Adrenal gland (tissue), 12 donors: ENCODE measurements around the gene FGFBP1. TPM values are rescaled to one million over a fixed set of nuclear protein-coding genes. Genes with fewer than 3 reads are reported as not detected.

ENCODE experiments used
- DNase-seq, 7 donors: peaks; one replicate each; pipeline ENCODE4 v3.0.0-alpha.2; 2019 to 2020
- H3K27ac ChIP-seq, 5 donors: fragments of 200-600 bp; sonication (generic) in 4 of 5; 1 replicate in 3 of 5; 2 replicates in 2 of 5; pipeline versions ENCODE4 v1.5.1 to v1.8.0; 2016 to 2020; ENCODE audit warnings: mild to moderate bottlenecking in 1 of 5
- H3K27me3 ChIP-seq: fragments of 200-600 bp; 2 replicates; pipeline ENCODE4 v1.8.0; 2021
- H3K36me3 ChIP-seq, 2 donors: fragments of 200-600 bp; replicated peaks in 1 of 2; 1 replicate in 1 of 2; 2 replicates in 1 of 2; pipeline versions ENCODE4 v1.5.1 to v1.8.0; 2018 to 2022
- H3K4me1 ChIP-seq, 2 donors: fragments of 200-600 bp; replicated peaks in 1 of 2; 1 replicate in 1 of 2; 2 replicates in 1 of 2; pipeline versions ENCODE4 v1.5.1 to v1.8.0; 2018 to 2021
- H3K4me3 ChIP-seq, 4 donors: fragments of 200-600 bp; sonication (generic) in 3 of 4; one replicate each; pipeline ENCODE4 v1.5.1; 2016 to 2018
- H3K9me3 ChIP-seq, 3 donors: fragments of 200-600 bp; sonication (generic) in 1 of 3; replicated peaks in 1 of 3; 1 replicate in 2 of 3; 2 replicates in 1 of 3; pipeline versions ENCODE4 v1.5.1 to v1.8.0; 2016 to 2021
- POLR2A ChIP-seq, 2 donors: fragments of 450-650 bp; IDR thresholded peaks; one replicate each; pipeline ENCODE4 v1.6.1; 2017; ENCODE audit warnings: antibody characterized with exemption in 2 of 2, mild to moderate bottlenecking in 2 of 2, moderate library complexity in 1 of 2
- WGBS, 4 donors: extraction: QIAGEN DNeasy Blood & Tissue Kit in 2 of 4; methylation state at CpG; one replicate each; pipeline versions ENCODE4 v1.1.5 to v1.1.7; 2013 to 2017; 5-methylcytosine and 5-hydroxymethylcytosine counted together
- intact Hi-C, 2 donors: fragments of 100-400 bp; cut with DNase I; formaldehyde crosslinking; loops; one replicate each; pipeline versions ENCODE4 v1.14.1 to v1.15.0; 2022 to 2023
- polyA plus RNA-seq, 3 donors: library from polyadenylated mRNA; stranded (reverse); fragments of 200-250 nt in 2 of 3; fragments of 350-450 nt in 1 of 3; fragmentation: Illumina TruSeq in 1 of 3; extraction: RNeasy Lipid Tissue Mini Kit (QIAGEN cat#74804) in 1 of 3; gene quantifications; one replicate each; pipeline ENCODE4 v1.2.3, GENCODE V29; 2013 to 2014
- total RNA-seq, 9 donors: library from RNA; depleted of rRNA in 4 of 9; stranded (reverse); fragments of >200 nt in 4 of 9; fragments of 120-200 nt in 1 of 9; fragmentation: NEBNext Ultra II Directional in 1 of 9; extraction: Animal tissue kit (Norgen Biotek cat#: 25700) in 1 of 9; gene quantifications; one replicate each; pipeline versions ENCODE4 v1.1.0 to v1.2.4, GENCODE V29; 2013 to 2023
- TF ChIP-seq, protein P1 (sequence below), 6 experiments: fragments of 450-650 bp in 4 of 6; fragments of 200-600 bp in 2 of 6; sonication (generic) in 1 of 6; IDR thresholded peaks; 1 replicate in 5 of 6; 2 replicates in 1 of 6; pipeline versions ENCODE4 v1.5.1 to v1.8.0; 2016 to 2021; ENCODE audit warnings: antibody characterized with exemption in 6 of 6, mild to moderate bottlenecking in 2 of 6, moderate library complexity in 1 of 6
- donor health status: healthy with polysubstance abuse.
- donor health status: Bipolar disorder and iron deficiency.
- donor health status: DM: yes; HTN: yes; CAD: no.
- donor health status: DM: no; HTN: no; CAD: no.
- donor health status: DM: no; HTN: no; CAD: no.
- donor health status: DM: yes; HTN: yes; CAD: no.

FGFBP1 gene
- total and polyA plus RNA-seq, 12 donors: 0.40 TPM; not detected in 11

DNA sequence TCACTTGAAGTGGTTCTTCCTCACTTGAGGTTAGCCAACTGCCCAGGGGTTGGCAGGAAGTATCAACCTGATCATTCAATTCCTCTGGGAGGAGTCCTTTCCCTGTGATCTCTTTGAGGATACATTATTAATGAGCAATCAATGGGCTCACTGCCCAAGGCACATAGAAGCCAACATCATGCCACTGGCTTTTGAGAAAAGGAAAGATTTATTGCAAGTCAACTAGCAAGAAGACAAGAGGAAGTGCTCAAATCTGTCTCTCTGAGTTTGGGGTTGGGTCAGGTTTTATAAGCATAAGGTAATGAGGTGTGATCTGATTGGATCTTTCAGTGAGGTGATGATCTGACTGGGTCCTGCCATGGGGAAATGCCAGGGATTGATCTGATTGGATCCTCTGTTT is 39.6 kb downstream of the FGFBP1 start:
- H3K4me3 ChIP-seq: no peak overlapping the region
- H3K36me3 ChIP-seq: no peaks in the 10 kb centered on the region
- DNase-seq: no peak
- TF ChIP-seq, protein P1, sequence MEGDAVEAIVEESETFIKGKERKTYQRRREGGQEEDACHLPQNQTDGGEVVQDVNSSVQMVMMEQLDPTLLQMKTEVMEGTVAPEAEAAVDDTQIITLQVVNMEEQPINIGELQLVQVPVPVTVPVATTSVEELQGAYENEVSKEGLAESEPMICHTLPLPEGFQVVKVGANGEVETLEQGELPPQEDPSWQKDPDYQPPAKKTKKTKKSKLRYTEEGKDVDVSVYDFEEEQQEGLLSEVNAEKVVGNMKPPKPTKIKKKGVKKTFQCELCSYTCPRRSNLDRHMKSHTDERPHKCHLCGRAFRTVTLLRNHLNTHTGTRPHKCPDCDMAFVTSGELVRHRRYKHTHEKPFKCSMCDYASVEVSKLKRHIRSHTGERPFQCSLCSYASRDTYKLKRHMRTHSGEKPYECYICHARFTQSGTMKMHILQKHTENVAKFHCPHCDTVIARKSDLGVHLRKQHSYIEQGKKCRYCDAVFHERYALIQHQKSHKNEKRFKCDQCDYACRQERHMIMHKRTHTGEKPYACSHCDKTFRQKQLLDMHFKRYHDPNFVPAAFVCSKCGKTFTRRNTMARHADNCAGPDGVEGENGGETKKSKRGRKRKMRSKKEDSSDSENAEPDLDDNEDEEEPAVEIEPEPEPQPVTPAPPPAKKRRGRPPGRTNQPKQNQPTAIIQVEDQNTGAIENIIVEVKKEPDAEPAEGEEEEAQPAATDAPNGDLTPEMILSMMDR (IDR thresholded peaks at IDR 0.05): no peak
- TF ChIP-seq POLR2A (IDR thresholded peaks at IDR 0.05): no peak
- no peaks in the 10 kb centered on the region for H3K9me3 ChIP-seq
- intact Hi-C loops: no loop called here
- H3K4me1 ChIP-seq: no peaks in the 10 kb centered on the region
- no peak overlapping the region for H3K27ac ChIP-seq
- no peaks in the 10 kb centered on the region for H3K27me3 ChIP-seq

DNA sequence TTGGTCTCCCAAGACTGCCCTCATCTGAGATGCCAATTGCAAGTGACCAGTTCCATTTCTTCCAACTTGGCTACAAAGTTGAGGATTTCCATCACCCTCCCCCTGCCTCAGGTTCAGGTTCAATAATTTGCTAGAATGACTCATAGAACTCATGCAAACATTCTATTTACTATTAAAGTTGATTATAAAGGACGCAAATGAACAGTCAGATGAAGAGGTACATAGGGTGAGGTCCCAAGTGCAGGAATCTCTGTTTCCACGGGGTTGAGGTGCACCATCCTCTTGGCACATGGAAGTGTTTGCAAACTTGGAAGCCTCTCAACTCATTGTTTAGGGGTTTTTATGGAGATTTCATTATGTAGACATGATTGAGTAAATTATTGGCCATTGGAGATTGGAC is 41.0 kb downstream of the FGFBP1 start:
- DNase-seq: no peak
- Histone ChIP-seq H3K4me1 (no peaks in the 10 kb centered on the region), H3K27ac (no peak overlapping the region), H3K9me3 (no peaks in the 10 kb centered on the region), H3K27me3 (no peaks in the 10 kb centered on the region), H3K4me3 (no peak overlapping the region), H3K36me3 (no peaks in the 10 kb centered on the region)
- intact Hi-C loops: no loop called here
- 83 to 88% (median 84%) methylated on average over 2 of the region's 2 CpGs for WGBS, 4 donors
- TF ChIP-seq POLR2A (IDR thresholded peaks at IDR 0.05): no peak

DNA sequence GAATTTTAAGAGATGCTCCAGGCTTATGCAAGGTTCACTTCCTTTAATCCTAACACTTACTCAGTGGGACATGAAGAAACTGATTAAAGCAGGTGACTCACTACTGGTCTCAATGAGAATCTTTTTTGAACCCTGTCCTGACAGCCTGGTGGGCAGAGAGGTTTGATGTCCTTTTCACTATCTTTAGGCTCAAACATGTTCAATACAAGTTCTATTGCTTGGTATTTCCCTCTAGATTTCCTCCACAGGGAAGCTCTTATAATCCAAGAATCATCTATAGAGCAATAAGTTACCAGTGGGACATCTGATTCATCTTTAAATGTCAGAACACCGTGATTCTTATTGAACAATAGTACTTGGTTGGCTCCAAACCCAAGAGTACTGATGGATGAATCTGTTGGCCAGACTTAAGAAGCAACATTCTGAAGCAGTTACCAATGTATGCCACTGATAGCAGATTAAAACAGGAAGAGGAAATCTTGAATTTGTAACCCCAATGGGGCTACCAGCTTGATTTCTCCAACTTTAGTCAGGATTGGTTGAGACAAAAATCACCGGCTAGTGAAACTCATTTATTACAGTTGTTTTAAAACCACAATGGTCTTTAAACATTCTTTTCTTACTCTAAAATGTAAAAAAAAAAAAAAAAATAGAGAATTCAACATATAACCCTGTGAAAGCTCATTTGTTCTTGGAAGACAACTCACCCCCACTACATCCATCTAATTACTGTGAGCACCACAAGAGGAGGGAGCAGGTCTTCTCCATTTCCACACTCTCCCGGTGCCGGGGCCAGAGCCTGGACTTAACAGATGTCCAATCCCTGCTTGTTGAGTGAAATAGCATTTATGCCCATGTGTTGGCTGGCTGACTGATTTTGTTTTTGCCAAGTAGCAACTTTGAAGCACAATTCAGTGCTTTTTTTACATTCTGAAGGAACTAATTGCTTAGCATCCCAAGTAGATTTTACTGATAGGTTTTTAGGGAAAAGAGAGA is 43.3 kb downstream of the FGFBP1 start:
- no peaks in the 10 kb centered on the region for H3K9me3 ChIP-seq
- TF ChIP-seq POLR2A (IDR thresholded peaks at IDR 0.05): no peak
- TF ChIP-seq, protein P1 (IDR thresholded peaks at IDR 0.05): no peak
- intact Hi-C loops: no loop called here
- 75 to 81% (median 78%) methylated on average over 4 of the region's 4 CpGs for WGBS, 4 donors
- H3K27ac ChIP-seq: no peak overlapping the region
- H3K4me1 ChIP-seq: no peaks in the 10 kb centered on the region
- no peak for DNase-seq
- H3K4me3 ChIP-seq: no peak overlapping the region
- H3K27me3 ChIP-seq: no peaks in the 10 kb centered on the region
- H3K36me3 ChIP-seq: no peaks in the 10 kb centered on the region

DNA sequence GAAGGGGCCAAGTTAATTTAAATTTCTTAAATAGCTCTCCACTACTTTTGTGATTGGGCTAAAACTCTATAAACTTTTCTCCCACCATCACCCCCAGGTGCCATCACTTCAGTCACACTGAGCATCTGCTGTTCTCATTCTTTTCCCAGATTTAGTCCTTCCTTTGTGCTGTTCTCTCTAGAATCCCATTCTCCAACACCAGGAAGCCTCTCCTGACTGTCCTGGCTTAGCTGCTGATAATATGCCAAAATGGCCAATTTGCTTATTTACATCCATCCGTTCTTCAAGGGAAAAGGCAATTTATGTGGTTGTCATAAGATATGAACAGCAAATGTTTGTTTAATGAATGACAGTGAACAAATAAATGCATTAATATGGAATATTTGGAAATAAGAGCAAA is 44.1 kb downstream of the FGFBP1 start:
- WGBS, 4 donors: 69 to 78% (median 75%) methylated on average over 1 of the region's 1 CpG
- DNase-seq: no peak
- Histone ChIP-seq H3K4me3 (no peak overlapping the region), H3K4me1 (no peaks in the 10 kb centered on the region), H3K27me3 (no peaks in the 10 kb centered on the region), H3K9me3 (no peaks in the 10 kb centered on the region), H3K27ac (no peak overlapping the region), H3K36me3 (no peaks in the 10 kb centered on the region)
- intact Hi-C loops: no loop called here
- no peak for TF ChIP-seq POLR2A (IDR thresholded peaks at IDR 0.05)
- TF ChIP-seq, protein P1 (IDR thresholded peaks at IDR 0.05): no peak

DNA sequence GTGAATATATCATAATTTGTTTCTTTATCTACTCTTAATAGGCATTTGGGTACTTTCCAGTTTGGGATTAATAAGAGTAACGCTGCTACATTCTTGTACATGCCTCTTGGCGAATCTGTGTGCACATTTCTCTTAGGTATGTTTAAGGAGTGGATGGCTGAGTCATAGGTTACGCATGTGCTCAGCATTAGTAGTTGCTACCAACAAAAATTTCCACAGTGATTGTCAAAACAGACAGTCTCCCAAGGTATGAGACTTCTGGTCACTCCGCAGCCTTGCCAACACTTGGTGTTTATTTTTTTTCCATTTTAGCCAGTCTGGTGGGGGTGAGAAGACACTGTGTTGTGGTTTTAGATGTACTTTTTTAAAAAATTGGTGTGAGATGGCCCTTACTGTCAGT is 44.6 kb downstream of the FGFBP1 start:
- Histone ChIP-seq H3K4me3 (no peak overlapping the region), H3K27ac (no peak overlapping the region), H3K27me3 (no peaks in the 10 kb centered on the region), H3K36me3 (no peaks in the 10 kb centered on the region), H3K4me1 (no peaks in the 10 kb centered on the region), H3K9me3 (no peaks in the 10 kb centered on the region)
- no peak for TF ChIP-seq POLR2A (IDR thresholded peaks at IDR 0.05)
- TF ChIP-seq, protein P1 (IDR thresholded peaks at IDR 0.05): no peak
- 77 to 83% (median 83%) methylated on average over 4 of the region's 4 CpGs for WGBS, 4 donors
- no peak for DNase-seq
- intact Hi-C loops: no loop called here
